Neural cell (in vitro differentiated cells): ENCODE data around the gene PTPRD.

Experiments used
- CTCF ChIP-seq: fragments of 450-650 bp; IDR thresholded peaks from 2 replicates; pipeline ENCODE4 v1.5.1; 2014; ENCODE audit warnings: antibody characterized with exemption, mild to moderate bottlenecking, moderate library complexity; ENCODE audit not compliant: poor library complexity, severe bottlenecking
- EP300 ChIP-seq: fragments of 450-650 bp; conservative IDR thresholded peaks from 2 replicates; pipeline ENCODE4 v1.6.1; 2014; ENCODE audit warnings: antibody characterized with exemption, mild to moderate bottlenecking, moderate library complexity; ENCODE audit not compliant: poor library complexity, severe bottlenecking
- EZH2 ChIP-seq: fragments of 200-600, 300-800 bp; shearing (Covaris generic), sonication (generic); IDR thresholded peaks from 2 replicates; pipeline ENCODE4 v1.6.1; 2014; ENCODE audit warnings: antibody characterized with exemption, low read length, borderline replicate concordance, mild to moderate bottlenecking; ENCODE audit not compliant: insufficient read depth, poor library complexity, severe bottlenecking
- POLR2AphosphoS5 ChIP-seq: IDR thresholded peaks from 2 replicates; pipeline ENCODE4 v1.6.1; 2012
- REST ChIP-seq: IDR thresholded peaks from 2 replicates; pipeline ENCODE4 v1.6.1; 2012; ENCODE audit warnings: borderline replicate concordance

DNA sequence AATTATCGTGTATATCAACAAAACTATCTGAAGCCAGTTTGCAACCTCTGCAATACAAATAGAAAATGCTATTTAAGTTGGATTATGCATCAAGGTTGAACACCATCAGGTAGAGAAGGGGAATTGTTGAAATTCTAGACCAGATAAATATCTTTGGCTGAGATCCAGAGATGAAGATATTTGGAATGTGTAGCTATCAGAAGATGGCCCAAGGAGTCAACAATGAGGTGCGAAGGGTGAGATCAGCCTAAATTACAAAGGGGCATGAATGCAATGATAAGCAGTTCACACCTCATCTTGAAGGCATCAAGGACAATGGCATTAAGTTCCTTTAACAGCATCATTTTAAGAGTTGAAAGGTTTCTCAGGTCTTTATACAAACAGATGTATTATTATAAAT lies 2241.1 kb downstream of the PTPRD start:
- TF ChIP-seq CTCF (no peak), EZH2 (no peak), EP300 (no peak), REST (no peak), POLR2AphosphoS5 (no peak)
